ENCODE measurements around the gene TEX11.
"Not testable (repeated sequence)": the region's sequence is repeated elsewhere in the genome, so short reads cannot be mapped to it uniquely, and the experiment has no call there.

TEX11 gene

DNA sequence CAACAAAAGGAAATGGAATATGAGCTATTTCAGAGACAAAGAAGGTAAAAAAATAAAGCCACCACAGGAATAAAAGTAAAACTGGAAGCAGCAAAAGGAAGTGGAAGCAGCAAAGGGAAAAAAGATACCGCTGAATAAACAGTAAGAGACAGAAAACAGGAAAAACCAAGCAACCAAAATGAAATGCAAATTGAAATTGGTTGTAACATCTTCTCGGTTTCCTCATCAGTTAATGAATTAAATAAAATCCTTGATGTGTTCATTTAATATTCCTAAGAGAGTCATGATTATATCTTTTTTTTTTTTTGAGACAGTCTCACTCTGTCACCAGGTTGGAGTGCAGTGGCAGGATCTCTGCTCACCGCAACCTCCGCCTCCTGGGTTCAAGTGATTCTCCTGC, 331.1 kb downstream of the TEX11 start:
- H3K4me3 ChIP-seq (replicated peaks; ENCODE audit: low read depth, low read length): no peak overlapping the region
- TF ChIP-seq, protein P1, sequence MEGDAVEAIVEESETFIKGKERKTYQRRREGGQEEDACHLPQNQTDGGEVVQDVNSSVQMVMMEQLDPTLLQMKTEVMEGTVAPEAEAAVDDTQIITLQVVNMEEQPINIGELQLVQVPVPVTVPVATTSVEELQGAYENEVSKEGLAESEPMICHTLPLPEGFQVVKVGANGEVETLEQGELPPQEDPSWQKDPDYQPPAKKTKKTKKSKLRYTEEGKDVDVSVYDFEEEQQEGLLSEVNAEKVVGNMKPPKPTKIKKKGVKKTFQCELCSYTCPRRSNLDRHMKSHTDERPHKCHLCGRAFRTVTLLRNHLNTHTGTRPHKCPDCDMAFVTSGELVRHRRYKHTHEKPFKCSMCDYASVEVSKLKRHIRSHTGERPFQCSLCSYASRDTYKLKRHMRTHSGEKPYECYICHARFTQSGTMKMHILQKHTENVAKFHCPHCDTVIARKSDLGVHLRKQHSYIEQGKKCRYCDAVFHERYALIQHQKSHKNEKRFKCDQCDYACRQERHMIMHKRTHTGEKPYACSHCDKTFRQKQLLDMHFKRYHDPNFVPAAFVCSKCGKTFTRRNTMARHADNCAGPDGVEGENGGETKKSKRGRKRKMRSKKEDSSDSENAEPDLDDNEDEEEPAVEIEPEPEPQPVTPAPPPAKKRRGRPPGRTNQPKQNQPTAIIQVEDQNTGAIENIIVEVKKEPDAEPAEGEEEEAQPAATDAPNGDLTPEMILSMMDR (IDR thresholded peaks at IDR 0.05; ENCODE audit: low read depth, low read length, missing control alignments): no peak
- no peak for DNase-seq (ENCODE audit: extremely low read depth, low read depth)

DNA sequence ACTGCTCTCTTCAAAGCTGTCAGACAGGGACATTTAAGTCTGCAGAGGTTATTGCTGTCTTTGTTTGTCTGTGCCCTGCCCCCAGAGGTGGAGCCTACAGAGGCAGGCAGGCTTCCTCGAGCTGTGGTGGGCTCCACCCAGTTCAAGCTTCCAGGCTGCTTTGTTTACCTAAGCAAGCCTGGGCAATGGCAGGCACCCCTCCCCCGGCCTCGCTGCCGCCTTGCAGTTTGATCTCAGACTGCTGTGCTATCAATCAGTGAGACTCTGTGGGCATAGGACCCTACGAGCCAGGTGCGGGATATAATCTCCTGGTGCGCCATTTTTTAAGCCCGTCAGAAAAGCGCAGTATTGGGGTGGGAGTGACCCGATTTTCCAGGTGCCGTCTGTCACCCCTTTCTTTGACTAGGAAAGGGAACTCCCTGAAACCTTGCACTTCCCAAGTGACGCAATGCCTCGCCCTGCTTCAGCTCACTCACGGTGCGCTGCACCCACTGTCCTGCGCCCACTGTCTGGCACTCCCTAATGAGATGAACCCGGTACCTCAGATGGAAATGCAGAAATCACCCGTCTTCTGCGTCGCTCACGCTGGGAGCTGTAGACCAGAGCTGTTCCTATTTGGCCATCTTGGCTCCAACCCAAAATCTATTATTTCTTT, 338.5 kb downstream of the TEX11 start:
- not testable (repeated sequence) for DNase-seq (ENCODE audit: extremely low read depth, low read depth)

DNA sequence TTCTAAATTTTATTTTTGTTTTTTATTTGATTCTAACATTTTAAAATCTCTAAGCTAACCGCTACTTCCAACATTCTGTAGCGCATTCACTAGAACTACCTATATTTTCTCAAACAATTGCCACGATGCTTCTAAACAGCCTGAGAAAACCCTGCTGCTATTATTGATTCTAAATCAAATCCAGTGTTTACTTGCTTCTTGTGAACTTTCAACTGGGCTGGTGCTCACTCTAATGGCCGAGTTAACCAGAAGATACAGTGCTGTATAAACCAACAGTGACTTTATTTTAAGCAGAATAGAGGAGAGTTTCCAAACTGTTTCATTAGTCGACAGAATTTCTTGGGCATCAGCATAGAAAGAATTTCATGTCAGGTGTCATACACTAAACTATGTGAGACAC, 353.6 kb downstream of the TEX11 start:
- no peak overlapping the region for H3K4me3 ChIP-seq (replicated peaks; ENCODE audit: low read depth, low read length)
- TF ChIP-seq, protein P1 (IDR thresholded peaks at IDR 0.05; ENCODE audit: low read depth, low read length, missing control alignments): no peak
- DNase-seq (ENCODE audit: extremely low read depth, low read depth): no peak

More for the DNA sequence above, 338.5 kb downstream of the TEX11 start:
- H3K4me3 ChIP-seq (replicated peaks; ENCODE audit: low read depth, low read length): not testable (repeated sequence)

DNA sequence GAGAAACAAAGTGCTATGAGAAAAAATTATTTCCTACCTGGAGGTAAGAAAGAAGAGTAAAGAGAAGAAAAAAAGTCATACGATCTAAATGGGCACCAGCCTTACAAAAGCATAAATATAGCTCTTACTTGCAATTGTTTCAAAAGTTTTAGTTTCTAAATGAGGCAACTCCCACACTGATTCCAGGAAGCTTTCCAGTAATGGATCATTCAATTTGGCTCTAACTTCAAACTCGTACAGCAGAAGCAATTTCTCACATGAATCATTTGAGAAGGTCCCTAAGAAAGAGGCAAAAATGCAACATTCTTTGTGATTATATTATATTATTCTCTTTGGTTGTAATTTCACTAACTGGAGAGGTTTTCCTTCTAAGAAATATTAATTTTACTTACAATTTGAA, 354.0 kb downstream of the TEX11 start:
- TF ChIP-seq, protein P1 (IDR thresholded peaks at IDR 0.05; ENCODE audit: low read depth, low read length, missing control alignments): no peak
- no peak for DNase-seq (ENCODE audit: extremely low read depth, low read depth)
- no peak overlapping the region for H3K4me3 ChIP-seq (replicated peaks; ENCODE audit: low read depth, low read length)

DNA sequence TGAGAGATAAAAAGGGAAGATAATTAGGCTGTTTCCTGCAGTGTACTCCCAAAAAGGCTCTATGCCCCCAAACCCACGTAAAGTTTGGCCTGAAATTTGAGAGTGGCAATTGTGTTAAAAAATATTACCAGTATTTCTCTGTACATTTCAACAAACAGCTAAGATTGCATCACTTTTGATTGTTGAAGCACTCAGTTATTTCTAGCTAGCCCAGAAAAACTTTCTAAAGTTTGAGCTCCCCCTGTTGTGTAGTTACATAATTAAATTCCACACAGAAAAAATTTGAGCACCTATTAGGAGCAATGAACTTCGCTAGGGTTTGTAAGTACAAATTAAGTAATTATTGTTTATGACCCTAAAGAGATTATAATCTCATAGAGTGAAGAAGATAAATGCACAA, 354.4 kb downstream of the TEX11 start:
- TF ChIP-seq, protein P1 (IDR thresholded peaks at IDR 0.05; ENCODE audit: low read depth, low read length, missing control alignments): no peak
- H3K4me3 ChIP-seq (replicated peaks; ENCODE audit: low read depth, low read length): no peak overlapping the region
- no peak for DNase-seq (ENCODE audit: extremely low read depth, low read depth)

DNA sequence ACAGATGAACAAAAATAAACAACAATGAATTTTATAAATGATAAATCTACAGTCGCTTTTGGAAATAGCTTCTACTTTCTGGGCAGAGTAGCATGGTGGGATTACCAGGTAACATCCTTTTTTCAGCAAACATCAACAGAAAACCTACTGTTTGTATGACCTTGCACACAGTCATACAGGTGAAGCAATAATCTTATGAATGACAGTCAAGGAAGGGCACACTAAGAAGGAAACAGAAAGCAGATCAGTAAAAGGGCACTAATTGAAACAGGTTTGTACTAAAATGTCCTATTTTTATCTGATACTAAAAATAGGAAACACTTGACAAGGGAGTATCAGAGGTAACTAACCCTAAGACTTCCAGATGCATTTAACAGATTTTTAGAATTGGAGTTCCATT, 355.0 kb downstream of the TEX11 start:
- TF ChIP-seq, protein P1 (IDR thresholded peaks at IDR 0.05; ENCODE audit: low read depth, low read length, missing control alignments): no peak
- no peak for DNase-seq (ENCODE audit: extremely low read depth, low read depth)
- H3K4me3 ChIP-seq (replicated peaks; ENCODE audit: low read depth, low read length): no peak overlapping the region

DNA sequence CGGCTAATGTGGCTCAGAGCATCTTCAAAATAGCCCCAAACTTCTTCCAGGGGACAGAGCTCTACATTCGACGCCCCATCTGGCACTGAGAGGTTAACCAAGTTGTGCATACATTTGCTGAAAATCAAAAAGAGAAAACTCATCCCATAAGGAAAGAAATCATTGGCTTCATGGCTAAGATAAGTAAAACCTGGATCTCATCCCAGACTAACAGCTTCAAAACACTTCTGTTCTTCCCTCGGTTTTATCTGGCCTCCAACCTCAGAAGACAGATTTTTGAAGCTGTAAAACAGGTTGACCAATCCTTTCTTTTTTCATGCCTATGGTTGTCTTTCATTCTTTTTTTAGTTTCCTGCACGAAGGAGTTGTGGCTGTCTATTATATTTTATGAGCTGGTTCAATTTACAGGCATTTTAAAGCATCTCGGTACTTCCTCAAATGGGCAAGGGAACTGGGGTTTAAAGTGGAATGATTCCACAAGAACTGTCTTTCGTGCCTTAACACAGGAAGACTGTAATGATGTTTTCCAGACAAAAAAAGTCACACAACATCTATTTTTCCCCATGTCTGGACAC, 356.3 kb downstream of the TEX11 start:
- no peak for DNase-seq (ENCODE audit: extremely low read depth, low read depth)
- TF ChIP-seq, protein P1 (IDR thresholded peaks at IDR 0.05; ENCODE audit: low read depth, low read length, missing control alignments): no peak
- no peak overlapping the region for H3K4me3 ChIP-seq (replicated peaks; ENCODE audit: low read depth, low read length)
